ENCODE results near the gene CFAP221.

Gene CFAP221

DNA sequence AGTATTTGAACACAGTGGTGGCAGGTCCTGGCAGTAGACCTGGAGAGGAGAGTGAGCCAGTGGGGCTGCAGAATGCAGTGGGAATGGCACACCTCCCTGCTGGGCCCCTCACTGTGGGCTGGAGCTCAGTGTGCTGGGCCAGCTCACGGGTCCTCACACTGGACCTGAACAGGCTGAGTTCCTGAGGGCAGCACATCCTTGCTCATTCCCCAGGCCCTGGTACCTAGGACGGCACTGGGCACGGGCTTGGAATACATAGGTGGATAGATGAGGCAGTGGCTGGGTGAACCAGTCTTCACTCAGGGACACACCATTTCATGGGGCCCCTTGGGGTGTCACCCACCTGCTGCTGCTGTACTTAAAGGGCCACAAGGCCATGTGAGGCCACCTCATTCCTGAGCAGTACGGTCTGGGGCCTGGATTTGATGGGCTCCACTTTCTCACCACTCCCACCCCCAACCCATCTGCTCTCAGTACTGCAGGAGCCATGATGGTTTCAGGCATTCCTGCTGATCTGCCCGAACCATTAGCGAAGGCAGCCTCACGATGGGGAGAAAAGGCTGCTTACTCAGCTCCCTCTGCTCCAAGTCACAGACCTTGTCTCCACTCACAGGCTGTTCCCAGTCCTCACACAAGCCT is 138.9 kb downstream of the CFAP221 start:
- DNase-seq: no peak

DNA sequence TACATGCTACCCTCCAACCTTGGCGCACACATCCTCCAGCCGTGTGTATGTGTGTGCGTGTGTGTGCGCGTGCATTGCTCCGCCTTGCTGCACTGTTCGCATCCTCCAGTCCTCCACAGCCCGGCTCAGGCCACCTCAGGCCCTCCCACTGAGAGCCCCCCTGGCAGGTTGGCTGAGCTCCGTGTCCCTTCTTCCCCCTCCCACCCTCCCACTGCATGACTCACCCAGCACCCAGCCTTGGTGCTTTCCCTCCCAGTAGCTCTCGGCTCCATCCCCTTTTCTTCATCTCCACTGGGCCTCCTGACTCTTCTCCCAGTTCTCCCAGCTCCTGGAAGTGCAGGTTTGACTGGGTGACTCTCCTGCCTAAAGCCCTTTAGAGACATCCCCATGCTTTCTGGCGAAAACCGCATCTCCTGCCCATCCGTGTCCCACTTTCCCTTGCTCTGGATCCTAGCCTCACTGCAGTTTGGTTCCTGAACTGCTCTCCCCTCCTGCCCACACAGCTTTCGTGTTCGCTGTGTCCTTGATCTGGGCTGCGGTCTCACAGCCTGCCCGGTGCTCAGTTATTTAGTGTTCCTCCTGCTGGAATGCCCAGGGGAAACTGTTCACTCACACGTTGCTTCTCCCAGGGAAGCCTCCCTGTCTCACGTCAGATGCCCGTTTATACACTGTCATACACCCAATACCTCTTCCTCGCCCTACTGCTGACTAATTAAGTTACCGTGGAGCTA is 139.6 kb downstream of the CFAP221 start:
- DNase-seq: no peak

DNA sequence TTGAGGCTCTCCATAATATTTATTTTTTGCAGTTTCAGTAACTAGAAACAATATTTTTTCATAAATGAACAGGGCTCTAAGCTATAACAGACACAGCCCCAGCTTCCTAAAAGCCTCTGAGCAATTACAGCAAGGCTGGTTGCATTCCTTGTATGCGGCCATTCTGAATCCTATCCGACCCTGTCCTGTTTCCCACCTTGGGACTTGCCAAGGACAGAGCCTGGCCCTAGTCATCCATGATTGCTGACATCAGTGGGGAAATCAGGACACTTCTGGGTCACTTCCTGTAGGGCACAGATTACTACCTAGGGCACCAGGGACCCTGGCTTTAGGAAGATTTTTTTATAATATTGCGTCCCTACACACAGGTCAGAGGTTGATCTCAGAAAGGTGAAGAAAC is 140.3 kb downstream of the CFAP221 start:
- DNase-seq: no peak

DNA sequence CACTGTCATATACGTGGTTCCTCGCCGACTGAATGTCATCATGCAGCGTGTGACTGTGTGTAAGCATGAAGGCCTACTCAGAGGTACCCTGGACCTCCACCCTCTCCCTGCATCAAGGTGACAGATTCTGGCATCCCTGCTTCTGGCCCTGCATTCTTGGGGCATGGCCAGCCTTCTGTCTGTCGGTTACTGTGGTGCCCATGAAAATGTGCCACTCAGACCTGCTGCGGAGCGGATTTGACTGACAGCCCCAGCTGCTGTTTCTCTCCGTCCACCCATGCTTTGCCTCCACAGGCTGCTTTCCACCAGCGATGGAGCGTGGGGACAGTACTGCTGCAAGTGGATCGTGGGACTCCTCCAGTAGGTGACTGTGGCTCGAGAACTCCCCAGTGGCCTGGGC is 144.4 kb downstream of the CFAP221 start:
- DNase-seq: no peak

DNA sequence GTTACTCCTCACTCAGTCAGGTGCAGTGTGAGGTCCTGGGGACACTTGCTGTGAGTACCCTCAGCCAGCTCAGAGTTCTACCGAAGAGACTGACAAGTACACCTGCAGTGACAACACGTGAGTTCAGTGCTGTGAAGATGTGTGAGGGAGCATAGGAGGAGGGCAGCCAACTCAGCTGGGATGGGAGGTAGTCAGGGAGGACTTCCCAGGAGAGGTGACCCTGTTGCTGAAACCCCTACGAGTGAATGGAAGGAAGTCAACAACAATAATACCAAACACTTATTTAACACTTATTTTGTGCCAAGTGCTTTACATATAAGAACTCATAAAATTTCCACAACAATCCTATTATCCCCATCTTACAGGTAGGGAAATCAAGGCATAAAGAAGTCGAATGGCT is 145.0 kb downstream of the CFAP221 start:
- DNase-seq: no peak

DNA sequence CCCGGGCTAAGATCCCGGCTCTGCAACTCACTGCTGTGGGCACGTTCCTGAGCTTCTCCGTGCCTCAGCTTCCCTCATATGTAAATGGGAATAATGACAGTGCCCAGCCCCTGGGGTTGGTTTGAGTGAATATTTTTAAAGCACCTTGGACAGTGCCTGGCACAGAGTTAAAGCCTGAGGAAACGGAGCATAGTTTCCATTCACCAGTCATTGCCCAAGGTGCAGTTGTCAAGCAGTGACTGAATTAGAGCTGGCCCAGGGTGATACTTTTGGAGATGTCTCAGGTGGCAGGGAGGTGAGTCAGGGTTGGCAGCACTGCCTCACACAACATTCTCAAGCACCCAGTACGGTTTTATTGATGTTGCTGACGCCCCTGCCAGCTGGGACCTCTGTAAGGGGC is 146.9 kb downstream of the CFAP221 start:
- no peak for DNase-seq

DNA sequence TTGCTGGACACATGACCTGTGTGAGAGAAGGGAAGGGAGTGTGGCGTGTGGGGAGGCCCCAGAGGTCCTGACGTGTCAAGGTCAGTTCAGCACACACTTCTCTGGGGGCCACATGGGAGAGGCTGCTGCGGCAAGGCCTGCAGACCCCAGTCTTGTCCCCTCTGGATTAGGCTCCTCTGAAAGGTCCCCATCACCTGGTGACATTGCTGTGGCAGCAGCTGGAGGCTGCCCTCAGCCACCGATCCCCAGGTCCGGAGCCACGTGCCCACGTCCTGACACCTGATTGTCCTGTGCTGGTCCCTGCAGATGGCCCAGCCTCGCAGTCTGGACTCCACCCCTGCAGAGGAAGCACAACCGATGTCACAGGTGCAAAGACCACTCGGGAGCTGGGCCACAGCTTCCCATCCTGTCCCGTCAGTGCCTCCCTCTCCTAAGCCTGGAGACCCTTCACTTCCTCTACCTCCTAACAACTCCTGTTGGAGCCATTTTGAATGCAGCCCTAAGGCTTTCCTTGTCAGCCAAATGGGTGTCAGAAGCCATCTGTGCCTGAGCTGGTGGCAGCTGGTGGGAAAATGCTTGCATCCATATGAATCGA is 147.5 kb downstream of the CFAP221 start:
- DNase-seq: no peak

DNA sequence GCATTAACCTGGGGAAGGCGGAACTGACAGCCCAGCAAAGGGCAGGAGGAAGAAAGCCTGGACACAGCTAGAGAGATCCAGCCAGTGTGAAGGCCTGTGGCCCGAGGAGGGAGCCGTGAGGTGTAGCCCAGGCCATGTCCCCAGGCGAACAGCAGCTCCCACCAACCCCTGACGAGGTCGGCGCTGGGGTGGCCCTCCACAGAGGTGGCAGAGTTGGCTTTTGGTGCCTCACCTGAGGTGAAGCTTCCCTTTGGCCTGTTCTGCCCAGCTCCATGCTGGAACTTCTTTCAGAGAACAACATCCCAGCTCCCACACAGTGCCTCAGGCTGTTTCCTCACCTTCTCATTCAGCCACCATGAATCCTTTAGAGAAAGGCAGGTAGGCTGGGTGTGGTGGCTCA is 148.1 kb downstream of the CFAP221 start:
- no peak for DNase-seq

DNA sequence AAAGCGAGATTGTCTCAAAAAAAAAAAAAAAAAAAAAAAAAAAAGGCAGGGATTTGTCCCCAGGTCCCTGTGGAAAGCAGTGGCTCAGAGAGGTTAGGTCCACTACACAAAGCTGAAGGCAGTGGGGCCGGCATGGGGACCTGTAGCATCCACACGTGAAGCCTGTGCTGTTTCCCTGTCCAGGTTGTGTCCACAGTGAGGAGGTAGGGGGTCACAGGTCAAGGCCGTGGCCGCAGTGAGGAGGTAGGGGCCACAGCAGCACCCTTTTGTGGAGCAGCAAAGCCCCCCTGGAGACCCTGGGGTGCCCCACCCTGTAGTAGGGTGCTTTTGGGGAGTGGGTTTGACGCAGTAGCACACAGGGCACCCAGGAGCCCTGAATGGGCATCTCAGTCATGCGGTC is 148.7 kb downstream of the CFAP221 start:
- DNase-seq: no peak

DNA sequence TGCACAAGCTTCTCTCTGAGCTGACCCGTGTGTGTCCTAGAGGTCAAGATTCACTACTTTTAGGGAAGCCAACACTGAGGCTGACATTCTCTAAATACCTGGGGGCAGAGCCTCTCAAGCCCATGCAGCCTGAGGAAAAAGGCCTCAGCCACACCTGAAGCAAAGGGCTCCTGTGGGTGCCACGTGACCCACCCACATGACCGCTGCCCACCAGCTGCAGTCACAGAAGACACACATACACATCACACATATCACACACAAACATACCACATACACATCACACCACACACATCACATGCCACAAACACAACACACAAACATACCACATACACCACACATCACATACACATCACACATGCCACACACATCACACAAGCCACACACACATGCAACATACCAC is 149.3 kb downstream of the CFAP221 start:
- no peak for DNase-seq

DNA sequence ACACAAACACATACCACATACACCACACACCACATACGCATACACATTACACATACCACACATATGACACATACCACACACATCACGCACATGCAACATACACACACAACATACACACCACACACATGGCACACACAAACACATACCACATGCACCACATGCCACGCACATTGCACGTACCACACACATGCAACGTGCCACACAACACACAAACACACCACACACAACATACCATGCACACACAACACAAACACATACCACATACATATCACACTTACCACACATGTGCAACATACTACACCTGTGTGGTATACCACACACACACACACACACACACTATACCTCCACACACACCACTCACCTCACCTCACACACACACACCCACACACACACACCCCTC is 149.7 kb downstream of the CFAP221 start:
- DNase-seq: no peak

DNA sequence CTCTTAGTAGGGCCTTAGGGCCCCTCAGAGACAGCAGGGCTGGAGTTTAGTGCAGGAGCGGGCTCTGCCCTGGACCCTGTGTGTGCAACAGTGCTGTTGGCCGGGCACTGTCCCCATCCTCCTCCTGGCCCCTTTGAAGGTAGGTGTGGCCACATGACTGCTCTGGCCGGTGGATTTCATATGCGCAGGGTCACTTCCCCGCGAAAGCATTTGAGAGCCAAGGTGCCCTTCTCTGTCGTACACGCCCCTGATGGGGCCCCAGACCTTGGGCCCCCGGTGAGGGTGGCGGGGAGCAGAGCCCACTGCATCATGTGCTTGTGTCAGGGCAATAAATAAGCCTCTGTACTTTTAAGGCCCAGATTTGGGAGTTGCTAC is 150.2 kb downstream of the CFAP221 start:
- DNase-seq: no peak

DNA sequence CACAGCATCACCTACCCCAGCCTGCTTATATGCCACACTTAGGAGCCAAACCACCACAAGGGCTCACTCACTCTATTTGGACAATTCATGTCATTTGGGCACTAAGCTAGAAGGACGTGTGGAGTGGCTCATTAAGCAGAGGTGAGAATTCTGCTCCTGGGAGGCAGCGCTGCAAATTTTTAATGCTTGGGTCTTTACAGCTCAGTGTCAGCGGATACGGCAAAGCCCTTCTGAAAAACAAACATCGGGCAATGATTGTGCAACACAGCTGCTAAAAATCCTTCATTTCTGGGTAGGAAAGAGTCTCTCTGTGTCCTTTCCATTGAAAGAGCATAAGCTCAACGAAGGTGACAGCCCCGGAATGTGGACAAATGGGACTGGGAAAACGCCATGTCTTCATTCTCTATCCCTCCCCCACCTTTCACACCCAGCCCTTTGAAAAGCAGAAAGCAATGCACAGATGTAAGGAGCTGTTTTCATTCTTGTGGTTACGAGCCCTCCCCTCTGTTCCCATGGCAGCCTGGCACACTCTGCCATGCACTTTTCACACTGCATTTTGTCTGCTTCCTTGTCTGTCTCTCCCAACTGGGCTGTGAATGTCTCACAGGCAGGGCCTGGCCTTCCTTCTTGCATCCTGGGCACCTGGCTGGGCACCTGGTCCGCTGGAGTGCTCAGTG is 150.7 kb downstream of the CFAP221 start:
- DNase-seq: no peak

DNA sequence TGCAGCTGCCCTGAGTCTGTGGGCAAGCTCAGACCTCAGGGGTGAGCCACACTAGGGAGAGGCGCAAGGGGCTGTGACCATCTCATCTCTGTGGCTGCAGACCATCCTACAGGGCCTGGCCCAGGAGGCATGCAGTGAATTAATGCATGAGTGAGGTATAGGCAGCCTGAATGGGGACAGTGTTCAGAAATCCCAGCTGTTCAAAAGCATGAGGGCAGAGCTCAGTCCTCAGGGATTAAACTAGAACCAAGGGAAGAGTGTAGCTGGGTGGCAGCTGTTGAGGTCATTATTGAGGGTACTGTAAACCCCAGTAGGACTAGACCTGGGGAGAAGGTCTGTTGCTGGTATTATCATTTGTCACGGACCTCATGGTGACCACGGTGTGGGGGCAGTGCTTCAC is 151.8 kb downstream of the CFAP221 start:
- no peak for DNase-seq

DNA sequence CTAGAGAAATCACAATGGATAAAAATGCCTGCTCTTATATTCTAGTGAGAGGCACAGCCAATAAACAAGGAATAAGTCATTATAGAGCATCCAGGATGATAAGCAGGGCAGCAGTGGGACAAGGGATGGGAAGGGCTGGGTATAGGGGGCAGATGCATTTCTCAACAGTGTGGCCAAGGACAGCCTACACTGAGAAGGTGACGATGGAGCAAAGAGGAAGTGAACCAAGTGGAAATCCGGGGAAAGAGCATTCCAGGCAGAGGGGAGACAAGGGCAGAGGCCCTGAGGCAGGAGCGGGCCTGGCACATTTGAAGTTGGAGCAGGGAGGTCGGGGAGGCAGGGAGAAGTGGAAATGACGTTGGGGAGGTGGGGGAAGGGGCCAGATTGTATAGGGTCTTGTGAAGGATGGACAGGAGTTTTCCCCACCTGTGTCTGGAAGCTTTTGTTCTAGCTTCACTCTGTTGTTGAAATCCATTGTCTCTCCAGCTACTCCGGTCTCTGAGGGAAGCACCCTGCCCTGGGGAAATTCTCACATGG is 152.3 kb downstream of the CFAP221 start:
- DNase-seq: no peak

DNA sequence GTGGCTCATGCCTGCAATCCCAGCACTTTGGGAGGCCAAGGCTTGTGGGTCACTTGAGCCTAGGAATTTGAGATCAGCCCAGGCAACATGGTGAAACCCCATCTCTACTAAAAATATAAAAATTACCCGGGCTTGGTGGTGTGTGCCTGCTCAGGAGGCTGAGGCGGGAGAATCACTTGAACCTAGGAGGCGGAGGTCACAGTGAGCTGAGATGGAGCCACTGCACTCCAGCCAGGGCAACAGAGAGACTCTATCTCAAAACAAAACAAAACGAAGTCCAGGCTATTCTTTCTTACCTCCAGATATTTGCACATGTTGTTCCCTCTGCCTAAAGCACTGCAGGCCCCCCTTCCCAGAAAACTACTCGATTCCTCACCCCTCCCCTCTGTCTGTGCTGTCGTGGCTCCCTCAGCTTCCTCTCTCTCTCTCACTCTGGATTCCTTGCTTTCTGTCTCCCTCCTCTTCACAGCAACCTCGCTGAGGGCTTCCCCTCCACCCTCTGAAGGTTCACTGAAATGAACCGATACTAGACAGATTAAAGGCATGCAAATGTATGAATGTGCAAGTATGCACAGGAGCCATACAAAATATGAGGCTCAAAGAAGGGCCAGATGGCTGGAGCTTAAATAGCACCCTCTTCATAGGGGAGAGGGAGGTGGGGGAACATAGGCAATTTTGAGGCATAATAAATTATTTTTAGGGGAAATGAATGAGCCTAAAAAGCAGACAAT is 153.2 kb downstream of the CFAP221 start:
- peak; percentile 24 for DNase-seq

DNA sequence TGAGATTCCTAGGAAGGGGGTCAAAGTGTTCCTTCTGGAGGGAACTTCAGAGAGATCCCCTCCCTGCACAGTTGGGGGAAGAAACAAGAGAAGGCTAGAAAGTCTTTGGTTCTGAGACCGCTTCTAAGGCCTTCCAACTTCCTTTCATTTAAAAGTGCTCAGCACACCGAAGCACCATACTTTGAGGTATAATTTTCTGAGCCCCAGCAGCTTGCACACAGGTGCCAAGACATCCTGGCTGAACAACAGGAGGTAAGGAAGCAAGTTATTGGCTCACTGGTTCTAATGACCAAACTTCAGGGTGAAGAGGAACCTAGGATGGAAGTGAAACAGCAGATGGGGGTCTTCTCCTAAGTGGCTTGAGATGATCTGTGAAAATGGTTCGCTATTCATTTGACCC is 154.0 kb downstream of the CFAP221 start:
- no peak for DNase-seq

DNA sequence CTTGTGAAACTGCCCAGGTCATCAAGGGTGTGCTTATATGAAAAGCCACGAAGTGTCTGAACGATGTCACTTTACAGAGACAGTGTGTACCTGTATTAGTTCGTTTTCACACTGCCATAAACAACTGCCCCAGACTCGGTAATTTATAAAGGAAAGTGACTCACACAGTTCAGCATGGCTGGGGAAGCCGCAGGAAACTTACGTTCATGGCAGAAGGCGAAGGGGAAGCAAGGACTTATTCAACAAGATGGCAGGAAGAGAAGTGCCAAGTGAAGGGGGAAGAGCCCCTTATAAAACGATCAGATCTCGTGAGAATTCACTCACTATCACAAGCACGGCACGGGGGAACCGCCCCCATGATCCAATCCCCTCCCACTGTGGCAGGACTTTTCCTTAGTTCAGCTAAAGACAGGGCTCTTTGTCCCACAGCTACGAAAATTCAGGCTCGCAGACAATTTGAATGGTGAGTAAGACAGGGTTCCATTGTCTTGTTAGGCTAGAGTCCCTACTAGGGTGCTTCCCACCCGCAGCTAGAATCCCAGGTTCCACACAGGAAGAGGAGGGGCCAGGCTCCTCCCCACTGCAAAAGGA is 154.9 kb downstream of the CFAP221 start:
- no peak for DNase-seq

DNA sequence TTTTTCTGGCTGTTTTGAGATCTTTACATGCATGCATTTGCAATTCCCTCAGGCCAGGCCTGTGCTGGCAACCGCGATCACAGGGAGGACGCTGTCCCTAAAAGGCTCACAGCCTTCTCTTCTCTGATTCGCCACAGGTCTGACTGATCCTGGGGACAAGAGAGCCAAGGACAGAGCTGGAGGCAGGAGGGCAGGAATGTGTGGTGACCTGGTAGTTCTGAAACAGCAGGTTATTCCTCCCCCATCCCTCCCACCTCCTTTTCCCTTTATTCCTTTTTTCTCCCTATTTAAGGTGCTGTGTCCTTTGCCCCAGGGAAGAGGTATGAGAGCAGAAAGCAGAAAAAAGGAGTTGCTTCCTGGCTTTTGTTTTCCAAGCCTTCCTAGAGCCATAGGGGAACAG is 156.6 kb downstream of the CFAP221 start:
- no peak for DNase-seq

DNA sequence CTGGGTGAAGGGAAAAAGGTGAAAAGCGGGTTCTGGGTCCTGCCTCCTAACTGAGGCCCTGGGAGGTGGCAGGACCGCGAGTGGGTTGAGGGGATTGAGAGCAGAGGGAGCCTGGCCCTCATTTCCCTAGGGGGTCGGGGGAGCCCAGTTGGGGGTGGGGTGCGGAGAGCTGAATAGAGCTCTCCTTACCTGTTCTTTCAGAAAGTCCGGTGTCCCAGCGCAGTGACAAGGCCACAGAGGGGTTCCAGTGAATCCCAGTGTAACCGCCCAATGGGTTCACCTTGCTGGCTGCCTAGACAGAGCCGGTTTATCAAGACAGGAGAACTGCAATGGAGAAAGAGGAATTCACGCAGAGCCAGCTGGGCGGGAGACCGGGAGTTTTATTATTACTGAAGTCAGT is 157.1 kb downstream of the CFAP221 start:
- no peak for DNase-seq

DNA sequence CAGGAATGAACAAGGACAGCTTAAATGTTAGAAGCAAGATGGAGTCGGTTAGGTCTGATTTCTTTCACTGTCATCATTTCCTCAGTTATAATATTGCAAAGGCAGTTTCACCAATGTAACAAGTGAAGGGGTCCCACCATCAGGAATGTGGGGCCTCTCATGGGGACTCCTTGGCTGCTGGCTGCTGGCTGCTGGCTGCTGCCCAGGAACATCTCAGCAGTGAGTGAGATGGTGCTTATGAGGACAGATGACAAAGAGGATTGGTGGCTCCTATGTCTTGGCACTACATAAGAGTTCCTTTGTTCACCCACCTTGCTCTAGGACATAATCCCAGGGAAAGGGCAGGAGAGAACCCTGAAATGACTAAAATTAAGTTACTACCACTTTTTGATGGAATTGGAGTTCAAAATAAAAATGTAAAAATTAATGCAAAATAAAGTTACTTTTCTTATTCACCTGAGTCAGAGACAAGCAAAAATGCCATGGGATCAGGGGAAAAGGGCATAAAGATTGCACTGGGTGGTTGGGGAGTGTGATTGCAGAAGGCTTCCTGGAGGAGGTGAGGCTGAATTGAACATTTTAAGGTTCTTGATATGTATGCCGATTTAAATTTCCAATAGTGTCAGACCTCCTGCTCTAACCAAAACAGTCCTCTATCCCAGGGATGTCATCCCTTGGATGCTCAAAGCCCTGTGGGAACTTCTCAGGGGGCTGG is 158.1 kb downstream of the CFAP221 start:
- DNase-seq: no peak

DNA sequence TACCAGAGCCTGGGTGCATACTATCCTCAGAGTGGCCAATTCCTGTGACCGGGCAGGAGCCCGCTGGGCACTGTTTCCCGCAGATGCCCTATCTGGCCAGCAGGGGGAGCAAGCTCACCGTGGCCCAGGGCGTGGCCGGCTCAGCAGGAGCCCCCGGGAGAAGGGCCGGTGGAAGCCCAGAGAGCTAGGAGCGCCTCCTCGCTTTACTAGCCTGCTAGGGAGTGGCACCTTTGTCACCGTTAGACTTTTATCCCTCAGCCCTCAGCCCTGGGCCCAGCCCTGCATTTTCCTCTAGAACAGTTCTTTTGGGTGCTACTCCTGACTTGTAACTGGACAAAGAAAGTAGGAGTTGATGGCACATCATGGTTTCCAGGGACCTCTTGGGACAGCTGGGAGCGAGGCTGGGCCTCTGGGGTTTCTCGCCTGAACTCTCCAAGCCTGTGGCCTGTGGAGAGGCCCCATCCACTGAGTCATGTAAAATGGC is 158.7 kb downstream of the CFAP221 start:
- peak; percentile 62 for DNase-seq

Data from stimulated activated CD4-positive, alpha-beta T cell treated with anti-CD3 and anti-CD28 coated beads, Interleukin-4, amount 100 ng/mL, for 1 hour (primary cell).